NCI-H1092 treated with DMSO at 0.1 percent for 48 hours (cell line): Measurements from ENCODE around the gene PDCD10.

Source experiments
- DNase-seq: peaks from one replicate; lab custom pipeline; 2025; lab: John Stamatoyannopoulos, UW

The PDCD10 gene

GRCh38 chr3:167734498-167735232 is at the start of gene PDCD10:
PDCD10 (minus strand) TSS chr3:167734892; CDS start chr3:167720157, 14,735 bp downstream.
- peak; percentile 99 for DNase-seq

DNA sequence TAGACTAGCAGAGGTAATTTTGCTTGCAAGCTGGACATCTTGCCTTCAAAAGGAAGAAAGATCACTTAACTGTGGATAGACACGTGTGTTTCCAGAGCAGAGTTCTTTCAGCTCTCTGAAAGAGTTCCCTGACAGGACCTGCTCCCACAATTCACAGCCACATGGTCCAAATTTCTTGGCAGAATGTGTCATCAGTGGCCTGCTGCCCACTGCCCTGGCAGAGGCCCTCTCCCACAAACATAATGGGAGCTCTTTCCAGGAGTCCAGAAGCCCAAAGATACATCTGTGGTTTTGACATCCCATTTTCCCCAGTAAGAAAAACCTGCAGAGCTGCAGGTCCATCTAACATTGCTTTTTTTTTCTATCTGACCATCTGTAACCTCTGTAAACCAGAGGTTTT is 49.1 kb upstream of the PDCD10 start:
- no peak for DNase-seq

GRCh38 chr3:167780214-167780883 is 45.7 kb upstream of the PDCD10 start:
- DNase-seq, result no peak

DNA sequence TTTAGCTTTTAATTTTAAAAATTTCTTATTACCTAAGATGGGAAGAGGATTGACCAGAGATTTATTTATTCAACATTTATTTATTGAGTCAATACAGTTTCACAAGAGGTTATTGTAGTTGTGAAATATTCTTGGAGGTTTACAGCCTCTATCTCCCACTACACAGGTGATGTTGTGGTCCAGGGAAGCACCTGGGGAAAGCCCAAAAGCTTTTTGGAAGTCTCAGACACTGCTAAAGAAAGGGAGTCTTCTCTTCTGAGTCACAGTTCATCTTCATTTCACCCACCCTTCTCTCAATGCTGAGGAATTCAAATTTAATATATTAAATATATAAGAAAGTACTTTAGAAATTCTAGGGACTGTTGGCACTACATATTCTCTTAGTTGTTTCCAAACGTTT is 42.7 kb upstream of the PDCD10 start:
- no peak for DNase-seq

GRCh38 chr3:167776066-167776685 is 41.5 kb upstream of the PDCD10 start:
- DNase-seq, result no peak

GRCh38 chr3:167773584-167773983 is 38.9 kb upstream of the PDCD10 start:
- DNase-seq, result no peak

GRCh38 chr3:167772992-167773391 is 38.3 kb upstream of the PDCD10 start:
- no peak for DNase-seq

- no peak for DNase-seq
These were observed 27.6 kb upstream of the PDCD10 start for GRCh38 chr3:167762296-167762695.

- no peak for DNase-seq
These were observed 26.6 kb upstream of the PDCD10 start for GRCh38 chr3:167761302-167761701.

DNA sequence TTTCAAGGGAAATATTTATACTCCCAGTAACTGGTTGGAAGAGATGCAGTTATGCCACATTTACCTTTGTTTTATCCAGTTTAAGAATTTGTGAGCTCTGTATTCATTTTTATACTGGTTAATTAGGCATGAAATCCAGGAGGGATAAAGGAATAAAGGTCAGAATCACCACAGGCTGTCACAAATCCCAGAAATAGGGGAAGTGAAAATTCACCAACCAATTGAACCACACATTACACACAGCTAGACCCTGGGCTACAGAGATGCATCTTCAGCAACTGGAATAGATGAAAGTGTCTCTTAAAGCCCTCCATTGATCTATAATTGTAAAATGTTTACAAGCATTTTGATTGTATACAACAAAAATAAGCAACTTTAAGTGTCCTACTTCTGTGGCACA is 19.4 kb upstream of the PDCD10 start:
- no peak for DNase-seq

GRCh38 chr3:167750272-167750971 is 15.7 kb upstream of the PDCD10 start:
- no peak for DNase-seq

DNA sequence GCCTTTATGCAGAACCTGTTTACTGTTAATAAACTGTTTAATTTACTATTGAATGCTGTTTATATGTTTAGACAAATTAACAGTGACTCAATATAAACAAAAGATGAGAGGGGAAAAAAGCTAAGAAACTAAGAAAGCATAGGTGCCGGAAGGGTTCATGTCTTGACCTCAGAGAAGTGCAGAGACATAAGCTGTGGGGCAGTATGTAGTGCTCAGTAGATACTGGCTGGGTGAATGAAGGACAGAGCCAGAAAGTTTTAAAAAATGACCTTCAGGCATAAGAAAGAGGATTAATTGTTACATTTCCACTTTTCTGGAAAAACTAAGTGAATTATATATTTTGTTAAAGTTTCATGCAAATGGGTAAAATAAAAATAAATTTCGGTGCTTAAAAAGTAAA is 15.0 kb upstream of the PDCD10 start:
- no peak for DNase-seq

DNA sequence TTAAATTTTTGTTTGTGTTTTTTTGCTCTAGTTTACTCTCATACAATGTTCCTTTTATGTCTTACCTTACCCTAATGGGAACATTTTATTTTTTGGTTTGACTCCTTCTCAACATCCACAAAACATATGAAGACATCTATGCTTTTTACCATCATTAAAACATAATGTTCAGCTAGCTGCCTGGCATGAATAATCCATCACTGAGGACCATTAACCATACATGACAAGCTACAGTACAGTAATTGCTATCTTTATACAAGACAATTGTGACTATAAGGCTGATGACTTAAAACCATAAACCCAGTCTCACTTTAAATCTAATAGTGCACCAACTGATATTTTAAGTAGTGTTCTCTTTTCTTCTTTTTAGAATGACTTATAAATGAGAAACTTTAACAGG is 14.5 kb upstream of the PDCD10 start:
- no peak for DNase-seq

DNA sequence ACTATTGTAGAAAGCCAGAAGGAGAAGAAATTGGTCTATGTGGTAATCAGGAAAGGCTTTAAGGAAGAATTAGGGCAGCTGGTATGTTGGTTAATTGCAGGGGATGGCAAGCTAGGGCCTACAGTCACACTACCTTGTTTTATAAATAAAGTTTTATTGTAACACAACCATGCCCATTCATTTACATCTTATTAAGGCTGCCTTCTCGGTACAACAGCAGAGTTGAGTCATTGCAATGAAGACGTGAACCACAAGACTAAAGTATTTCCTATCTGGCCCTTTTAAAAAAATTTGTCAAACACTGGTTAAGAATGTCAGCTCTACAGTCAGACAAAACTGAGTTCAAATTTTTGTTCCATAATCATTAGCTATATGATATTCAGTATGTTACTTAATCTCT is 9.1 kb upstream of the PDCD10 start:
- DNase-seq, result no peak

DNA sequence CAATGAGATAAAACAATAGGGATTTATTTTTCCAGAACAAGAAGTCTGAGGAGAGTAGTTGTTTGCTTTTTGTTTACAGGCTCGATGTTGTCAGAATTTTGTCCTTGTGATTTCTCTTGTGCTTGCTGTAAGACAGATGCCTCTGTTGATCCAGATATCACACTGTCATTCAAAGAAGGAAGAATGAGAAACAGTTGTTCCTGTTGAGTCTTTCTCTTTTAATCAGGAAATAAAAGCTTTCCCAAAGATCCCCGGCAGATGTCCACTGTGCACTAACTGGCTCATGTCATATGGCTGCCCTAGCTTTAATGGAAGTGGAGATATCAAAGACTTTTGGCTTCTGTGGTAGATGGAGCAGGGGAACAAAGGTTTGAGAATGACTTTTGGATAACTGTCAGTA is 7.6 kb upstream of the PDCD10 start:
- DNase-seq, result no peak

DNA sequence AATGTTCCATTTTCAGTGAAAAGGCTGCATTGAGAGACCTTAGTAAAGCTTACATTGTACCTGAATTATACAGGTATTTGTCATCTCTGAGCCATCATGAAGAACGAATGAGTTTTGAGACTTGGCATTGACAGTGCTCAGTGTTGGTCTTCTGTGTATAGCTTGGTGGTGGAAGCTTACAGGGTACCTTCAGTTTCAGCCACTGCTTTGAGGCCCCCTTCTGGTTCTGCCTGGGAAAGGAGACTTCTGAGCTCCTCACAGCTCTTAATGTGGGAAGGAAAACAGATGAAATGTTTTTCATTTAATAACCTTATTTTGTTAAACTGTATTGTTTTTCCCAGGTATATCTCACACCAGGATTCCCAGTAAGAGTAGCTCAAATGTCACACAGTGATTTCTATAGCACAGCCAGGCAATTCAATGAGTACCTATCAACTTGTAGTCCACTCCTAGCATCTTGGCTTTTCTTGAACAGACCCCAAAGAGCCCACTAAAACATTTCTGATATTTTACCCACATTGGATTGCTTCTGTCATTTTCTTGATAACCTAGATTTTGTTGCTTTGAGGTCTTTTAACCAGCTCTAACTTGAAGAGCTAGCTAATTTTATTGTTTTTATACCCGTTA is 6.4 kb upstream of the PDCD10 start:
- DNase-seq, result peak; percentile 7

GRCh38 chr3:167739190-167739810 is 4.6 kb upstream of the PDCD10 start:
- no peak for DNase-seq

- DNase-seq, result no peak
These were observed 3.3 kb upstream of the PDCD10 start for GRCh38 chr3:167738037-167738436.

- DNase-seq, result no peak
These were observed 2.3 kb upstream of the PDCD10 start for GRCh38 chr3:167736997-167737396.

- no peak for DNase-seq
These were observed 1.6 kb upstream of the PDCD10 start for GRCh38 chr3:167736264-167736787.
